Panc1 (cell line): ENCODE results near the gene OR4K1. TPM values are rescaled to one million over a fixed set of nuclear protein-coding genes. Genes with fewer than 3 reads are reported as not detected.

Experiments used
- ATAC-seq: fragments of 200-7000 bp; cut with Tn5 transposase; 2 replicates; pipeline ENCODE4 v1.9.1; 2020; ENCODE audit warnings: mild to moderate bottlenecking, moderate library complexity
- BruUV-seq: library from RNA; stranded (reverse); fragments of 400-500 nt; replicated peaks from 2 replicates; lab custom pipeline; 2021; lab: Mats Ljungman, UMichigan
- CTCF ChIA-PET: fragments of 300-600 bp; sonication (Branson Sonifier 250); formaldehyde crosslinking; loops from one replicate; lab custom pipeline; 2022; ENCODE audit warnings: antibody characterized with exemption; lab: Charles Lee
- POLR2A ChIA-PET: fragments of 300-600 bp; sonication (Branson Sonifier 250); formaldehyde crosslinking; loops from one replicate; lab custom pipeline; 2022; ENCODE audit warnings: antibody characterized with exemption; lab: Charles Lee
- DNase-seq: peaks from one replicate; pipeline ENCODE4 v3.0.0-alpha.2; 2010; ENCODE audit warnings: low read depth, low spot score
- H3K27ac ChIP-seq: 2 replicates; pipeline ENCODE4 v1.5.1; 2011; ENCODE audit warnings: mild to moderate bottlenecking, low read length, inconsistent platforms
- H3K27me3 ChIP-seq: fragments of 200-500 bp; sonication (Bioruptor generic); 2 replicates; pipeline ENCODE4 v1.6.0; 2014; ENCODE audit warnings: low read length, inconsistent platforms; ENCODE audit not compliant: control insufficient read depth, insufficient read depth
- H3K36me3 ChIP-seq: fragments of 200-500 bp; sonication (Bioruptor generic); 2 replicates; pipeline ENCODE4 v1.5.1; 2014; ENCODE audit warnings: inconsistent platforms, mild to moderate bottlenecking, low read length, moderate library complexity; ENCODE audit not compliant: control insufficient read depth, insufficient read depth
- H3K4me1 ChIP-seq: 2 replicates; pipeline ENCODE4 v1.5.1; 2011; ENCODE audit warnings: inconsistent platforms, mild to moderate bottlenecking, low read length, moderate library complexity; ENCODE audit not compliant: control insufficient read depth, insufficient read depth
- H3K4me3 ChIP-seq, 2 experiments: 2 replicates each; pipeline ENCODE4 v1.5.1; 2011 to 2012; ENCODE audit warnings: low read depth in 2 of 2, low read length in 2 of 2, mild to moderate bottlenecking in 2 of 2, inconsistent platforms in 1 of 2, moderate library complexity in 1 of 2
- H3K9me3 ChIP-seq: fragments of 200-500 bp; sonication (Bioruptor generic); 2 replicates; pipeline ENCODE4 v1.5.1; 2014; ENCODE audit warnings: low read depth, mild to moderate bottlenecking, inconsistent platforms, low read length, moderate library complexity; ENCODE audit not compliant: control insufficient read depth, insufficient read depth
- CTCF ChIP-seq: fragments of 450-650 bp; IDR thresholded peaks from 2 replicates; pipeline ENCODE4 v1.5.1; 2017; ENCODE audit warnings: mild to moderate bottlenecking
- POLR2AphosphoS5 ChIP-seq: IDR thresholded peaks from 2 replicates; pipeline ENCODE4 v1.6.1; 2012; ENCODE audit warnings: mild to moderate bottlenecking, low read depth, low read length, moderate library complexity
- REST ChIP-seq, 2 experiments: IDR thresholded peaks; 2 replicates each; pipeline ENCODE4 v1.6.1; 2011 to 2012; ENCODE audit warnings: low read depth in 2 of 2, control low read depth in 1 of 2, low read length in 1 of 2, mild to moderate bottlenecking in 1 of 2, moderate library complexity in 1 of 2; ENCODE audit not compliant: insufficient read depth in 1 of 2
- SIN3A ChIP-seq: IDR thresholded peaks from 2 replicates; pipeline ENCODE4 v1.6.1; 2012; ENCODE audit warnings: low read depth, mild to moderate bottlenecking, low read length, moderate library complexity, borderline replicate concordance; ENCODE audit not compliant: insufficient read depth
- TCF7L2 ChIP-seq: IDR thresholded peaks from 2 replicates; pipeline ENCODE4 v1.6.1; 2011; ENCODE audit warnings: mild to moderate bottlenecking, low read depth, low read length, inconsistent platforms
- in situ Hi-C: cut with HindIII; loops from 2 replicates; pipeline ENCODE4 v1.10.0; 2016; ENCODE audit warnings: low sequenced_read_pairs, low pct_unique_long_range_greater_than_20kb
- intact Hi-C: fragments of 100-400 bp; cut with micrococcal nuclease; formaldehyde crosslinking; loops from one replicate; pipeline ENCODE4 v1.10.0; 2022; ENCODE audit not compliant: unreplicated experiment
- total RNA-seq: library from RNA; stranded (reverse); gene quantifications from one replicate; pipeline ENCODE4 v1.2.1, GENCODE V29; 2021; ENCODE audit not compliant: unreplicated experiment

Gene OR4K1
- total RNA-seq, 1 experiment from 2014 or later = not detected

GRCh38 chr14:19917243-19917642, 13.5 kb upstream of the OR4K1 start:
- ATAC-seq (no peak), DNase-seq (no peak)
- H3K9me3 ChIP-seq = no peaks in the 10 kb centered on the region
- ChIA-PET CTCF (no interaction called here), POLR2A (no interaction called here)
- H3K27me3 ChIP-seq = no peaks in the 10 kb centered on the region
- in situ Hi-C loops (no loop called here), intact Hi-C loops (no loop called here)
- H3K27ac ChIP-seq = peak overlapping the region; percentile 15; the same call in 1 of the 2 replicates
- no peak overlapping the region for H3K4me3 ChIP-seq
- no peaks in the 10 kb centered on the region; the same call in none of the 2 replicates for H3K4me1 ChIP-seq
- no peaks in the 10 kb centered on the region for H3K36me3 ChIP-seq
- TF ChIP-seq CTCF (no peak), SIN3A (no peak), REST (IDR thresholded peaks at IDR 0.05; ENCODE audit: insufficient read depth in 1 of 2, low read depth in 2 of 2, low read length in 1 of 2) (no peak)
- BruUV-seq = no TSS peak

GRCh38 chr14:19917955-19918518, 12.7 kb upstream of the OR4K1 start:
- ChIA-PET POLR2A (no interaction called here), CTCF (no interaction called here)
- Histone ChIP-seq H3K27me3 (no peaks in the 10 kb centered on the region), H3K36me3 (no peaks in the 10 kb centered on the region), H3K9me3 (no peaks in the 10 kb centered on the region), H3K27ac (no peak overlapping the region), H3K4me3 (no peak overlapping the region), H3K4me1 (no peaks in the 10 kb centered on the region; the same call in none of the 2 replicates)
- ATAC-seq (peak; percentile 85), DNase-seq (no peak)
- TF ChIP-seq POLR2AphosphoS5 (no peak), REST (IDR thresholded peaks at IDR 0.05; ENCODE audit: insufficient read depth in 1 of 2, low read depth in 2 of 2, low read length in 1 of 2) (no peak), TCF7L2 (peak; percentile 53; the same call in 1 of the 2 replicates)
- no TSS peak for BruUV-seq
- in situ Hi-C loops (no loop called here), intact Hi-C loops (no loop called here)
